Measurements from ENCODE around the gene BMPR1A. TPM values are rescaled to one million over a fixed set of nuclear protein-coding genes. Genes with fewer than 3 reads are reported as not detected.
A peak's percentile ranks its signal among the peaks of the same experiment; 100 is the strongest.

BMPR1A gene
- total and polyA plus RNA-seq, 12 donors = 4.4 to 55.9 (median 27.0) TPM

DNA sequence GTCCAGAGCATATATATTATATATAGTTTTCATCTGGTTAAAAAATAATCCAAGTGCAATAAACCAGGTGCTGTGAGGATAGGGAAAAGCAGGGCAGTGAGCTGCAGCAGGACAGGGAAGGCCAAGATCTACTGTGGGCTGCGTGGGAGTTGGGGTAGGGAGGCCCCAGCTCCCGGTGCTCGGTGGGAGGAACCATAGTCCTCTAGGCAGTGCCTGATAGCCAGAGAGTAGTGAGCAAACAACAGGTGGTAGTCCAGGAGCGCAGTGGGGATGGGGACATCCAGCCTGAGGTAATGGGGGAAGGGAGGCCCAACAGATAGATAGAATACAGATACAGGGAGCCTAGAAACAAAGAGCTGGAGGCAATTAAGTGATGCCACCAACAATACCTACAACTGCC is 4.1 kb upstream of the BMPR1A start:
- H3K4me3 ChIP-seq = no peak overlapping the region
- no peaks in the 10 kb centered on the region for H3K36me3 ChIP-seq (replicated peaks in 1 of 2)
- TF ChIP-seq CTCF (IDR thresholded peaks at IDR 0.05) (no peak), POLR2A (IDR thresholded peaks at IDR 0.05) (no peak)
- H3K27me3 ChIP-seq = no peaks in the 10 kb centered on the region
- H3K4me1 ChIP-seq (replicated peaks in 1 of 2) = peaks cover 7 to 13% of the 10 kb centered on the region in 2 donors
- 89 to 95% (median 90%) methylated on average over 4 of the region's 4 CpGs for WGBS, 4 donors
- H3K27ac ChIP-seq = no peak overlapping the region
- intact Hi-C loops (cut with DNase I) = no loop called here
- no peak for DNase-seq
- H3K9me3 ChIP-seq (replicated peaks in 1 of 3) = no peaks in the 10 kb centered on the region

GRCh38 chr10:86753051-86753450 is 3.4 kb upstream of the BMPR1A start:
- H3K36me3 ChIP-seq (replicated peaks in 1 of 2) = no peaks in the 10 kb centered on the region
- 91 to 99% (median 96%) methylated on average over 2 of the region's 2 CpGs for WGBS, 4 donors
- intact Hi-C loops (cut with DNase I) = no loop called here
- no peak overlapping the region for H3K4me3 ChIP-seq
- H3K4me1 ChIP-seq (replicated peaks in 1 of 2) = peaks cover 9 to 16% of the 10 kb centered on the region in 2 donors
- TF ChIP-seq POLR2A (IDR thresholded peaks at IDR 0.05) (no peak), CTCF (IDR thresholded peaks at IDR 0.05) (no peak)
- H3K27ac ChIP-seq = no peak overlapping the region
- H3K9me3 ChIP-seq (replicated peaks in 1 of 3) = no peaks in the 10 kb centered on the region
- DNase-seq = no peak
- no peaks in the 10 kb centered on the region for H3K27me3 ChIP-seq

DNA sequence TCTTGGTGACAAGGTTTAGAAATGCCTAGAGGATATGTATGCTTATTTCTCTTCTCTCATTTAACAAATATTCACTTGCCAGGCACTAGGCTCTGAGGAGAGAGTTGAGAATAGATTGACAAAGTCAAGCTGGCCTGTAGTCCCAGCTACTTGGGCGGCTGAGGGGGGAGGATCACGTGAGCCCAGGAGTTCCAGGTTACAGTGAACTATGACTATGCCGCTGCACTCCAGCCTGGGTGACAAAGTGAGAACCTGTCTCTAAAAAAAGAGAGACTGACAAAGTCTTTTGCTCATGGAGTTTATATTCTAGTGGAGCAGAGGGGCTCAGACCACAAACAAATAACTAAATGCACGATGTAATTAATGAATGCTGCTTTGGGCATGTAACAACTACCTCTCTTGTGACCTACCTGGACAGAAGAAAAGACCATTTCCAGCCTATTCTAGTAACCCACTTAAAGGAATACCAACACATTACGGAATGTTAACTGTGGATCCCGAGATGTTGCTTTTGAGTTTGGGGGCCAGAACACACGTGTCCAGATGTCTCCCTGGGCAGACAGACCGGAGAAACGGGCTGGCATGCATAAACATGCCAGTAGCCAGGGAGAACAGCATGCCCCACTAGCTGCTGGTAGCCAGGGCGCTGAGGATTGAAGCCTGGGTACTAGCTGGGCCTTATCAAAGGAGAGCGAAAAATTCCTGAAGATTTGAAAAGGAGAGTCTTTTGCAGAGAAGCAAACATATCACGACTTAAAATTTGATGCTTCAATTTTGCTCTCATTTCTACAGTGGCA is 2.6 kb upstream of the BMPR1A start:
- H3K4me1 ChIP-seq (replicated peaks in 1 of 2) = peaks cover 10 to 20% of the 10 kb centered on the region in 2 donors
- H3K36me3 ChIP-seq (replicated peaks in 1 of 2) = no peaks in the 10 kb centered on the region
- H3K27ac ChIP-seq = no peak overlapping the region
- no peak overlapping the region for H3K4me3 ChIP-seq
- intact Hi-C loops (cut with DNase I) = no loop called here
- H3K27me3 ChIP-seq = no peaks in the 10 kb centered on the region
- no peaks in the 10 kb centered on the region for H3K9me3 ChIP-seq (replicated peaks in 1 of 3)
- DNase-seq = no peak
- WGBS, 4 donors = 92 to 93% (median 93%) methylated on average over 12 of the region's 12 CpGs
- no peak for TF ChIP-seq CTCF (IDR thresholded peaks at IDR 0.05)
- no peak for TF ChIP-seq POLR2A (IDR thresholded peaks at IDR 0.05)

DNA sequence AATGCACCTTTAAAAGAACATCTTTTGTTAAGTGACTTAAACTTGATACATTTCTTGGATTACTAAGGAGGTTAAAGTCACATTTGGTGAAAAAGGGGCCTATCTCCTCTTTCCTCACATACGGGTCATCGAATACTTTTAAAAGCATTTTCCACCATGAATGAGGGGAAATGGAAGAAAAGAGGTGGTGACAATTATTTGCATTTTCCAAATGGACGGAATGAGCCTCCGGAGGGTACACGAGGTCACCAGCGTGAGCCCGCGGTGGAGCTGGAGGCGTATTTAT is 1.0 kb upstream of the BMPR1A start:
- Histone ChIP-seq H3K27me3 (no peaks in the 10 kb centered on the region), H3K36me3 (replicated peaks in 1 of 2) (no peaks in the 10 kb centered on the region), H3K4me3 (peak overlapping the region in 2 of 4 donors; percentile 81 to 89), H3K9me3 (replicated peaks in 1 of 3) (no peaks in the 10 kb centered on the region), H3K4me1 (replicated peaks in 1 of 2) (peaks cover 18 to 30% of the 10 kb centered on the region in 2 donors), H3K27ac (peak overlapping the region; percentile 74 to 99 (median 97))
- DNase-seq = no peak
- WGBS, 4 donors = 3 to 6% (median 4%) methylated on average over 9 of the region's 9 CpGs
- intact Hi-C loops (cut with DNase I) = no loop called here
- TF ChIP-seq CTCF (IDR thresholded peaks at IDR 0.05) (no peak), POLR2A (IDR thresholded peaks at IDR 0.05) (no peak)
